Nephron progenitor cell (in vitro differentiated cells): ENCODE data around the gene ATP9B.
"Not testable (repeated sequence)": the region's sequence is repeated elsewhere in the genome, so short reads cannot be mapped to it uniquely, and the experiment has no call there.

Experiments used
- DNase-seq: peaks from one replicate; pipeline ENCODE4 v3.0.0; 2021
- H3K27ac Mint-ChIP-seq: 2 replicates; pipeline ENCODE4 v1.8.0; 2021; ENCODE audit warnings: mild to moderate bottlenecking, moderate library complexity, mixed read lengths
- H3K27me3 Mint-ChIP-seq: 2 replicates; pipeline ENCODE4 v1.8.0; 2021; ENCODE audit warnings: mild to moderate bottlenecking, low read depth, mixed read lengths; ENCODE audit not compliant: poor library complexity
- H3K36me3 Mint-ChIP-seq: 2 replicates; pipeline ENCODE4 v1.8.0; 2021; ENCODE audit warnings: low read depth, mixed read lengths
- H3K4me1 Mint-ChIP-seq: 2 replicates; pipeline ENCODE4 v1.8.0; 2021; ENCODE audit warnings: mixed read lengths
- H3K4me3 Mint-ChIP-seq: 2 replicates; pipeline ENCODE4 v1.8.0; 2021; ENCODE audit warnings: mild to moderate bottlenecking, moderate library complexity, mixed read lengths
- H3K9me3 Mint-ChIP-seq: 2 replicates; pipeline ENCODE4 v1.8.0; 2021; ENCODE audit warnings: mild to moderate bottlenecking, moderate library complexity, mixed read lengths
- TF ChIP-seq, protein P1 (sequence below): fragments of 200-600 bp; sonication (generic); IDR thresholded peaks from 2 replicates; pipeline ENCODE4 v1.5.0; 2021; ENCODE audit warnings: antibody characterized with exemption

ATP9B gene

DNA sequence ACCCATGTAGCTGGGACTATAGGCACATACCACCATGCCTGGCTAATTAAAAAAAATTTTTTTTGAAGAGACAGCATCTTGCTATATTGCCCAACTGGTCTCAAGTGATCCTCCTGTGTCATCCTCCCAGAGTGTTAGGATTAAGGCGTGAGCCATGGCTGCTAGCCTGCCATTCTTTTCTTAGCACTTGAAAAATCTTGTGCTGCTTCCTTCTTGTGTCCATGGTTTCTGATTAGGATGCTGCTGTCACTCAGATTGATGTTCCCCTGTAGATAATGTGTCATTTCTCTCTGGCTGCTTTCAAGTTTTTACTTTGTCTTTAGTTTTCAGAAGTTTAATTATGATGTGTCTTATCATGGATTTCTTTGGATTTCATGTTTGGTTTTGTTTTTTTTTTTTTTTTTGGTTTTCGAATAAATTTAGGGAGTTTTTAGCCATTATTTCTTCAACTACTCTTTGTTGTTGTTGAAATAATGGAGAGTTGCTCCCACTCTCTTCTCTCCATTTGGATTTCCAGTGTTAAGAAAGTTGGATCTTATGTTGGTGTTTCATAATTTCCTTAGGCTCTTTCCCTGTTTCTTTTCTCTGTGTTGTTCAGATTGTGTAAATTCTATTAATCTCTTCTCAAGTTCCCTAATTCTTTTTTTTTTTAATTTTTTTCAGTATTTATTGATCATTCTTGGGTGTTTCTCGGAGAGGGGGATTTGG is 2.5 kb downstream of the ATP9B start:
- H3K4me3 Mint-ChIP-seq = peak overlapping the region; percentile 65
- H3K9me3 Mint-ChIP-seq = peaks cover 82% of the 10 kb centered on the region
- H3K36me3 Mint-ChIP-seq = peaks cover 64% of the 10 kb centered on the region

DNA sequence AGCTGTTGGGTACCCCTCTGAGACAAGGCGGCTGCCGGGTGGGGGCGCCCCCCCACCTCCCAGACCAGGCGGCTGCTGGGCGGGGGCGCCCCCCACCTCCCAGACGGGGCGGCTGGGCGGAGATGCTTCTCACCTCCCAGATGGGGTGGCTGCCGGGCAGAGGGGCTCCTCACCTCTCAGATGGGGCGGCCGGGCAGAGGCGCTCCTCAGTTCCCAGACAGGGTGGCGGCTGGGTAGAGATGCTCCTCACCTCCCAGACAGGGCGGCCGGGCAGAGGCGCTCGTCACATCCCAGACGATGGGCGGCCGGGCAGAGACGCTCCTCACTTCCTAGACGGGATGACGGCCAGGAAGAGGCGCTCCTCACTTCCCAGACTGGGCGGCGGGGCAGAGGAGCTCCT is 3.5 kb downstream of the ATP9B start:
- Mint-ChIP-seq H3K9me3 (peaks cover 80% of the 10 kb centered on the region), H3K4me1 (peaks cover 23% of the 10 kb centered on the region), H3K36me3 (peaks cover 68% of the 10 kb centered on the region)
- H3K27me3 Mint-ChIP-seq, DNase-seq, H3K27ac Mint-ChIP-seq, H3K4me3 Mint-ChIP-seq: not testable (repeated sequence)

More for the DNA sequence above, 2.5 kb downstream of the ATP9B start:
- H3K4me1 Mint-ChIP-seq = peaks cover 16% of the 10 kb centered on the region
- no peak overlapping the region for H3K27ac Mint-ChIP-seq
- DNase-seq = no peak
- H3K27me3 Mint-ChIP-seq = peaks cover 13% of the 10 kb centered on the region
- TF ChIP-seq, protein P1, sequence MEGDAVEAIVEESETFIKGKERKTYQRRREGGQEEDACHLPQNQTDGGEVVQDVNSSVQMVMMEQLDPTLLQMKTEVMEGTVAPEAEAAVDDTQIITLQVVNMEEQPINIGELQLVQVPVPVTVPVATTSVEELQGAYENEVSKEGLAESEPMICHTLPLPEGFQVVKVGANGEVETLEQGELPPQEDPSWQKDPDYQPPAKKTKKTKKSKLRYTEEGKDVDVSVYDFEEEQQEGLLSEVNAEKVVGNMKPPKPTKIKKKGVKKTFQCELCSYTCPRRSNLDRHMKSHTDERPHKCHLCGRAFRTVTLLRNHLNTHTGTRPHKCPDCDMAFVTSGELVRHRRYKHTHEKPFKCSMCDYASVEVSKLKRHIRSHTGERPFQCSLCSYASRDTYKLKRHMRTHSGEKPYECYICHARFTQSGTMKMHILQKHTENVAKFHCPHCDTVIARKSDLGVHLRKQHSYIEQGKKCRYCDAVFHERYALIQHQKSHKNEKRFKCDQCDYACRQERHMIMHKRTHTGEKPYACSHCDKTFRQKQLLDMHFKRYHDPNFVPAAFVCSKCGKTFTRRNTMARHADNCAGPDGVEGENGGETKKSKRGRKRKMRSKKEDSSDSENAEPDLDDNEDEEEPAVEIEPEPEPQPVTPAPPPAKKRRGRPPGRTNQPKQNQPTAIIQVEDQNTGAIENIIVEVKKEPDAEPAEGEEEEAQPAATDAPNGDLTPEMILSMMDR = no peak

DNA sequence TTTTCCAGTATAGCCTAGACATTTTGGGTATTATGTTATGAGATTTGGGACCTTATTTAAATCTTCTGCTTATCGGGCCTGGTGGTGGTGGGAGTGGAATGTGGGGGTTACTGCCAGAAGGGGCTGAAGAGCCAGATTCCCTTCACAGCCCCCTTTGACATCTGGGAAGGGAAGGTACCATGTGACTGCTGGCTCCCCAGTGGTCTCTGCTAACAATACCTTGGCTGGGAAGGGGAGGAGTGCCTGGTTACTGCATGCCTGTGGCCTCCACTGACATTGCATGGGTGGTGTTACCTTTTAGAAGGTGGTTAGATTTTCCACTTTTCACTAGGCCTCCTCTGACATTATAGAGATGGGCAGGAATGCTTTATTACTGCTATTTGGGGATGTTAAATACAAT is 8.0 kb downstream of the ATP9B start:
- no peaks in the 10 kb centered on the region for H3K27me3 Mint-ChIP-seq
- H3K36me3 Mint-ChIP-seq = peaks cover 98% of the 10 kb centered on the region
- H3K27ac Mint-ChIP-seq = peak overlapping the region; percentile 48
- peaks cover 96% of the 10 kb centered on the region for H3K9me3 Mint-ChIP-seq
- DNase-seq = no peak
- no peak overlapping the region for H3K4me3 Mint-ChIP-seq
- H3K4me1 Mint-ChIP-seq = peaks cover 10% of the 10 kb centered on the region
- TF ChIP-seq, protein P1 = no peak

DNA sequence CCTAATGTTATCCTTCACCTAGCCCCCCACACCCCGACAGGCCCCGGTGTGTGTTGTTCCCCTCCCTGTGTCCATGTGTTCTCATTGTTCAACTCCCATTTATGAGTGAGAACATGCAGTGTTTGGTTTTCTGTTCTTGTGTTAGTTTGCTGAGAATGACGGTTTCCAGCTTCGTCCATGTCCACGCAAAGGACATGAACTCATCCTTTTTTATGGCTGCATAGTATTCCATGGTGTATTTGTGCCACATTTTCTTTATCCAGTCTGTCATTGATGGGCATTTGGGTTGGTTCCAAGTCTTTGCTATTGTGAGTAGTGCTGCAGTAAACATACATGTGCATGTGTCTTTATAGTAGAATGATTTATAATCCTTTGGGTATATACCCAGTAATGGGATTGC is 9.6 kb downstream of the ATP9B start:
- Mint-ChIP-seq H3K36me3 (peaks cover 98% of the 10 kb centered on the region), H3K9me3 (peaks cover 96% of the 10 kb centered on the region)
- H3K27me3 Mint-ChIP-seq, H3K27ac Mint-ChIP-seq, DNase-seq, H3K4me1 Mint-ChIP-seq, H3K4me3 Mint-ChIP-seq: not testable (repeated sequence)

DNA sequence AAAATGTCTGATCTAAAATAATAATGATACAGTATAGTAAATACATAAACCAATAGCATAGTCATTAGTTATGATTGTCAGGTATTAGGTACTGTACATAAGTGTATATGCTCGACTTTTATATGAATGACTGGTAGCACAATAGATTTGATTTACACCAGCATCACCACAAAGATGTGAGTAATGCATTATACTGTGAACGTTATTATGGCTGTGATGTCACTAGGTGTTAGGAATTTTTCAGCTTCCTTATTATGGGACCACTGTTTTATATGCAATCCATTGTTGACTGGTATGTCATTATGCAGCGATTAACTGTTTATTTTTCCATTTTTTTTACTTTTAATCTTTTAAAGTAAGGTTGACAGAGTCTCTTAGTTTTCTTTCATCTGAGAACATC is 23.7 kb downstream of the ATP9B start:
- Mint-ChIP-seq H3K27me3 (peaks cover 2% of the 10 kb centered on the region), H3K4me1 (no peaks in the 10 kb centered on the region), H3K36me3 (peaks cover 64% of the 10 kb centered on the region), H3K4me3 (no peak overlapping the region), H3K27ac (no peak overlapping the region), H3K9me3 (peaks cover 50% of the 10 kb centered on the region)
- TF ChIP-seq, protein P1 = no peak
- no peak for DNase-seq

DNA sequence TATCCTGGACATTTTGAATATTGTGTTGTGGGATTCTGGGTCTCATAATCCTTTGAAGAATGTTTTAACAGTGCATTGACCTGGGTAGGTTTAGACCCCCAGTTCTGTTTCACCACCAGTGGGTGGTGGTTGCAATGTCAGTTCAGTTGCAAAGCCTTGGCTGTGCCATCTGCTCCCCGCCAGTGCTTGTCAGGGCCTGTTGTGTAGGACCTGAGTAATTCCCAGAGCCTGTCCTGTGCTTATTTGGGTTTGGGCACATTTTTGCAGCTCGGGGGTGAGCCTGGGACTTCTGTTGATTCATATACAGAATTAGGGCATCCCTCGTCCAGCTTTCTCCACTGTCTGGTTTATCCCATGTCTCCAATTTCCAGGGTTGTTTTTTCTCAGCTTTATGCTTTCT is 24.8 kb downstream of the ATP9B start:
- H3K4me1 Mint-ChIP-seq = no peaks in the 10 kb centered on the region
- no peak overlapping the region for H3K4me3 Mint-ChIP-seq
- TF ChIP-seq, protein P1 = no peak
- H3K36me3 Mint-ChIP-seq = peaks cover 61% of the 10 kb centered on the region
- DNase-seq = no peak
- peaks cover 47% of the 10 kb centered on the region for H3K9me3 Mint-ChIP-seq
- H3K27me3 Mint-ChIP-seq = peaks cover 2% of the 10 kb centered on the region
- peak overlapping the region; percentile 22 for H3K27ac Mint-ChIP-seq

DNA sequence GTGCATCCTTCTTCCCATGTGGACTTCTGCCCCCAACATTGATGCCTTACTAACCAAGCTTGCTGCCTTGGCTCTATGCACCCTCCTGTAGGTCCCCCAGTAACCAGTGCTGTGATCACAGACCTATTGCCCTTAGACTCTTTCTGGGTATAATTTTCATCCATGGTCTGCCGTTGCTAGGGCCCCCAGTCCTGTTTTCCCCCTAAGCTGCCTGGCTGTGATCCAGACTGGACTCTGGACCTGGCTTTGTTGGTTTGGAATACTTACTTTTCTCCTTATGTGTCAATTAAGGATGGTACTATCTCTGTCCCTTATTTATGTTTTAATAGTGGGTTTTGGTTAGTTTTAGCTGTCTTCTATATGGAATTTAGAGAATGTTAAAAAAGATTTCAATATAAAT is 26.0 kb downstream of the ATP9B start:
- TF ChIP-seq, protein P1 = no peak
- H3K4me1 Mint-ChIP-seq = no peaks in the 10 kb centered on the region
- H3K27ac Mint-ChIP-seq = no peak overlapping the region

More for the DNA sequence above, 26.0 kb downstream of the ATP9B start:
- Mint-ChIP-seq H3K36me3 (peaks cover 60% of the 10 kb centered on the region), H3K27me3 (peaks cover 2% of the 10 kb centered on the region), H3K9me3 (peaks cover 42% of the 10 kb centered on the region), H3K4me3 (no peak overlapping the region)
- DNase-seq = no peak
